H1 (cell line): ENCODE measurements around the gene KPNA1. TPM values are rescaled to one million over a fixed set of nuclear protein-coding genes. Genes with fewer than 3 reads are reported as not detected.

Experiments used
- CTCF ChIA-PET: fragments of 300-600 bp; sonication (Branson Sonifier 250); formaldehyde crosslinking; loops from one replicate; lab custom pipeline; 2021; ENCODE audit not compliant: partially characterized antibody; lab: Charles Lee
- POLR2A ChIA-PET: fragments of 300-600 bp; sonication (Branson Sonifier 250); formaldehyde crosslinking; loops from one replicate; lab custom pipeline; 2021; ENCODE audit warnings: inconsistent platforms; ENCODE audit not compliant: partially characterized antibody; lab: Charles Lee
- DNase-seq, 2 experiments: peaks; one replicate each; pipeline versions ENCODE4 v3.0.0 to v3.0.0-alpha.2; 2010 to 2022; ENCODE audit warnings: low spot score in 2 of 2, low read depth in 1 of 2, mixed read lengths in 1 of 2
- FAIRE-seq: peaks from 2 replicates; lab custom pipeline; 2011; peaks lifted over from hg19 to GRCh38; lab: Jason Lieb, UNC
- H2AFZ ChIP-seq: 2 replicates; pipeline ENCODE4 v1.8.1; 2012; ENCODE audit warnings: low read length, inconsistent platforms
- H2AK5ac ChIP-seq: 2 replicates; pipeline ENCODE4 v1.6.1; 2013; ENCODE audit warnings: low read depth, low read length
- H2BK120ac ChIP-seq: replicated peaks from 2 replicates; pipeline ENCODE3; 2013; ENCODE audit warnings: low read depth, low read length, inconsistent platforms
- H2BK12ac ChIP-seq: 2 replicates; pipeline ENCODE4 v1.6.1; 2013; ENCODE audit warnings: low read depth, low read length
- H2BK15ac ChIP-seq: 2 replicates; pipeline ENCODE4 v1.6.1; 2013; ENCODE audit warnings: low read length
- H2BK20ac ChIP-seq: 2 replicates; pipeline ENCODE4 v1.6.1; 2013; ENCODE audit warnings: low read length
- H2BK5ac ChIP-seq: 2 replicates; pipeline ENCODE4 v1.6.1; 2013; ENCODE audit warnings: low read depth, low read length
- H3K14ac ChIP-seq: 2 replicates; pipeline ENCODE4 v1.6.1; 2013; ENCODE audit warnings: inconsistent platforms; ENCODE audit not compliant: insufficient read length
- H3K18ac ChIP-seq: 2 replicates; pipeline ENCODE4 v1.6.1; 2013; ENCODE audit warnings: low read length; ENCODE audit errors: extremely low read depth
- H3K23ac ChIP-seq: 2 replicates; pipeline ENCODE4 v1.6.1; 2013; ENCODE audit warnings: inconsistent platforms; ENCODE audit not compliant: insufficient read length
- H3K23me2 ChIP-seq: 2 replicates; pipeline ENCODE4 v1.6.1; 2013; ENCODE audit warnings: low read depth, low read length
- H3K27ac ChIP-seq: 2 replicates; pipeline ENCODE4 v1.6.1; 2011; ENCODE audit warnings: low read depth, low read length, inconsistent platforms
- H3K27me3 ChIP-seq, 4 experiments: replicated peaks in 1 of 4; 1 replicate in 1 of 4; 2 replicates in 3 of 4; pipeline versions ENCODE4 v1.6.1 to v1.8.1; 2011 to 2013; ENCODE audit warnings: low read length in 3 of 4, mild to moderate bottlenecking in 3 of 4, inconsistent platforms in 2 of 4, mixed read lengths in 2 of 4, moderate library complexity in 1 of 4; ENCODE audit not compliant: control insufficient read depth in 3 of 4, insufficient read depth in 3 of 4; ENCODE audit errors: extremely low read depth in 1 of 4
- H3K36me3 ChIP-seq, 4 experiments: 2 replicates each; pipeline versions ENCODE4 v1.6.1 to v1.8.1; 2011 to 2013; ENCODE audit warnings: mild to moderate bottlenecking in 4 of 4, low read length in 3 of 4, moderate library complexity in 2 of 4, control low read depth in 1 of 4, inconsistent platforms in 1 of 4; ENCODE audit not compliant: insufficient read depth in 4 of 4, control insufficient read depth in 2 of 4
- H3K4ac ChIP-seq: replicated peaks from 2 replicates; pipeline ENCODE3; 2013; ENCODE audit warnings: low read length, low read depth, mixed read lengths, inconsistent platforms; ENCODE audit not compliant: insufficient read length
- H3K4me1 ChIP-seq, 4 experiments: replicated peaks in 1 of 4; 1 replicate in 1 of 4; 2 replicates in 3 of 4; pipeline versions ENCODE4 v1.6.1 to v1.8.1; 2011 to 2013; ENCODE audit warnings: low read length in 3 of 4, inconsistent platforms in 2 of 4, mixed read lengths in 1 of 4; ENCODE audit not compliant: insufficient read depth in 4 of 4, control insufficient read depth in 3 of 4
- H3K4me2 ChIP-seq, 2 experiments: 2 replicates each; pipeline versions ENCODE4 v1.6.1 to v1.8.1; 2011 to 2013; ENCODE audit warnings: low read depth in 2 of 2, low read length in 2 of 2, control low read depth in 1 of 2, inconsistent platforms in 1 of 2, mild to moderate bottlenecking in 1 of 2; ENCODE audit not compliant: insufficient read depth in 1 of 2
- H3K4me3 ChIP-seq, 4 experiments: fragments of 200-600, 300-600 bp in 1 of 4; sonication (generic), shearing (Covaris generic), sonication (Bioruptor Twin) in 1 of 4; 2 replicates each; pipeline versions ENCODE4 v1.5.1 to v1.8.1; 2011 to 2016; ENCODE audit warnings: low read length in 4 of 4, low read depth in 3 of 4, control low read depth in 2 of 4, inconsistent platforms in 2 of 4, mild to moderate bottlenecking in 2 of 4, mixed read lengths in 1 of 4, moderate library complexity in 1 of 4; ENCODE audit not compliant: insufficient read depth in 2 of 4; ENCODE audit errors: extremely low read depth in 1 of 4
- H3K56ac ChIP-seq: replicated peaks from 2 replicates; pipeline ENCODE3; 2013; ENCODE audit warnings: low read depth, mild to moderate bottlenecking, mixed read lengths, low read length, inconsistent platforms; ENCODE audit not compliant: insufficient read length
- H3K79me1 ChIP-seq: 2 replicates; pipeline ENCODE4 v1.6.1; 2013; ENCODE audit warnings: low read depth, low read length, control low read depth
- H3K79me2 ChIP-seq, 2 experiments: 2 replicates each; pipeline versions ENCODE4 v1.6.1 to v1.8.1; 2012 to 2013; ENCODE audit warnings: low read length in 2 of 2, mild to moderate bottlenecking in 2 of 2, inconsistent platforms in 1 of 2; ENCODE audit not compliant: insufficient read depth in 2 of 2, control insufficient read depth in 1 of 2
- H3K9ac ChIP-seq, 4 experiments: replicated peaks in 1 of 4; 1 replicate in 1 of 4; 2 replicates in 3 of 4; pipeline versions ENCODE4 v1.6.1 to v1.8.1; 2011 to 2013; ENCODE audit warnings: low read depth in 3 of 4, low read length in 3 of 4, control low read depth in 2 of 4, mild to moderate bottlenecking in 2 of 4, moderate library complexity in 2 of 4, inconsistent platforms in 1 of 4; ENCODE audit errors: extremely low read depth in 1 of 4
- H3K9me3 ChIP-seq, 2 experiments: 2 replicates each; pipeline versions ENCODE4 v1.6.1 to v1.8.1; 2012 to 2013; ENCODE audit warnings: mild to moderate bottlenecking in 2 of 2, moderate library complexity in 2 of 2, control low read depth in 1 of 2, inconsistent platforms in 1 of 2, low read depth in 1 of 2, low read length in 1 of 2, mixed read lengths in 1 of 2; ENCODE audit not compliant: insufficient read depth in 2 of 2
- H4K20me1 ChIP-seq, 2 experiments: replicated peaks in 1 of 2; 2 replicates each; pipeline versions ENCODE3 to v1.8.1; 2011 to 2013; ENCODE audit warnings: inconsistent platforms in 2 of 2, low read length in 2 of 2, mild to moderate bottlenecking in 1 of 2; ENCODE audit not compliant: insufficient read depth in 2 of 2, control insufficient read depth in 1 of 2
- H4K5ac ChIP-seq: 2 replicates; pipeline ENCODE4 v1.6.1; 2013; ENCODE audit warnings: low read length, low read depth, mixed read lengths, inconsistent platforms; ENCODE audit not compliant: insufficient read length
- H4K8ac ChIP-seq: 2 replicates; pipeline ENCODE4 v1.8.0; 2013; ENCODE audit warnings: mild to moderate bottlenecking, moderate library complexity, low read length, inconsistent platforms; ENCODE audit not compliant: insufficient read depth; ENCODE audit errors: extremely low read depth
- H4K91ac ChIP-seq: replicated peaks from 2 replicates; pipeline ENCODE3; 2013; ENCODE audit warnings: low read length, mixed read lengths, inconsistent platforms; ENCODE audit not compliant: insufficient read length
- JUND ChIP-seq: IDR thresholded peaks from 2 replicates; pipeline ENCODE4 v1.6.1; 2011; ENCODE audit warnings: mild to moderate bottlenecking, improper control_type of control experiment, low read length
- KDM1A ChIP-seq: fragments of 200-600, 300-600 bp; sonication (generic); IDR thresholded peaks from 2 replicates; pipeline ENCODE4 v1.7.1; 2016; ENCODE audit warnings: mild to moderate bottlenecking, low read length, borderline replicate concordance
- NRF1 ChIP-seq: IDR thresholded peaks from 2 replicates; pipeline ENCODE4 v1.6.1; 2011; ENCODE audit warnings: mild to moderate bottlenecking, low read depth, low read length, improper control_type of control experiment
- RAD21 ChIP-seq, 2 experiments: IDR thresholded peaks in 1 of 2; conservative IDR thresholded peaks in 1 of 2; 2 replicates each; pipeline ENCODE4 v1.6.1; 2011; ENCODE audit warnings: low read depth in 2 of 2, low read length in 2 of 2, improper control_type of control experiment in 1 of 2, inconsistent platforms in 1 of 2, mild to moderate bottlenecking in 1 of 2, moderate library complexity in 1 of 2
- SRF ChIP-seq: IDR thresholded peaks from 2 replicates; pipeline ENCODE4 v1.6.1; 2011; ENCODE audit warnings: mild to moderate bottlenecking, low read depth, low read length, moderate library complexity
- TAF1 ChIP-seq: IDR thresholded peaks from 2 replicates; pipeline ENCODE4 v1.6.1; 2011; ENCODE audit warnings: mild to moderate bottlenecking, low read depth, low read length
- WGBS, 2 experiments: shearing (Covaris generic) in 1 of 2; methylation state at CpG; one replicate each; pipeline versions ENCODE4 v1.1.6 to v1.1.7; 2013 to 2015; ENCODE audit warnings: low lambda C conversion rate in 2 of 2, mixed read lengths in 2 of 2, inconsistent platforms in 1 of 2, low coverage in 1 of 2, missing lambda C conversion rate in 1 of 2; ENCODE audit not compliant: insufficient replicate concordance in 2 of 2, insufficient coverage in 1 of 2, insufficient read length in 1 of 2; ENCODE audit errors: extremely low coverage in 1 of 2, missing lambda C conversion rate in 1 of 2; 5-methylcytosine and 5-hydroxymethylcytosine counted together
- polyA plus RNA-seq, 7 experiments: library from polyadenylated mRNA; depleted of rRNA in 3 of 7; stranded (reverse) in 5 of 7; unstranded in 2 of 7; fragments of >200 nt in 5 of 7; fragments of 200-250 nt in 2 of 7; gene quantifications; 1 replicate in 5 of 7; 2 replicates in 1 of 7; 4 replicates in 1 of 7; pipeline versions ENCODE4 v1.2.1 to v1.2.3, GENCODE V29; 2011 to 2013; ENCODE audit warnings: missing spikeins in 2 of 7, mixed read lengths in 2 of 7
- total RNA-seq: library from RNA; stranded (reverse); fragmentation: NEBNext Ultra II Directional; extraction: Animal tissue kit (Norgen Biotek cat#: 25700); gene quantifications from 2 replicates; pipeline ENCODE4 v1.2.1, GENCODE V29; 2021

Gene KPNA1
- total and polyA plus RNA-seq, 2 of the 8 experiments (the other 6 are each of a cell fraction or from before 2014, with no cell fraction given) = 14.8 to 63.0 TPM

GRCh38 chr3:122451371-122451770 is 63.4 kb downstream of the KPNA1 start:
- no peak overlapping the region for H3K4me3 ChIP-seq
- no peak overlapping the region for H2AFZ ChIP-seq
- ChIA-PET POLR2A (no interaction called here), CTCF (interaction anchor here (0.8 kb wide), 1 partner anchor 67 kb away, joined by 3 read pairs; no protein-coding TSS in a partner anchor)
- FAIRE-seq = no peak
- no peak overlapping the region for H3K4ac ChIP-seq
- H2BK5ac ChIP-seq = no peak overlapping the region
- H3K18ac ChIP-seq = no peak overlapping the region
- no peak for TF ChIP-seq SRF
- no peak for TF ChIP-seq RAD21 (IDR thresholded peaks at IDR 0.05 in 1 of 2, conservative IDR thresholded peaks at IDR 0.05 in 1 of 2; ENCODE audit: low read depth in 2 of 2, low read length in 2 of 2)
- TF ChIP-seq KDM1A = no peak
- no peak for TF ChIP-seq TAF1
- TF ChIP-seq JUND = no peak
- no peak for TF ChIP-seq NRF1
- H3K36me3 ChIP-seq = peaks cover 0 to 54% (median 19%) of the 10 kb centered on the region in 4 experiments; a peak in 5 of 8 replicates
- no peaks in the 10 kb centered on the region for H3K23me2 ChIP-seq
- no peak overlapping the region for H4K8ac ChIP-seq
- no peak overlapping the region for H3K56ac ChIP-seq
- no peak overlapping the region for H2AK5ac ChIP-seq
- 98% methylated on average over 3 of the region's 3 CpGs; no CpG with 5 or more reads in 1 of the 2 experiments for WGBS, 2 experiments
- H2BK12ac ChIP-seq = no peak overlapping the region
- H2BK120ac ChIP-seq = no peak overlapping the region
- no peaks in the 10 kb centered on the region for H3K27me3 ChIP-seq
- H2BK20ac ChIP-seq = no peak overlapping the region
- H3K79me1 ChIP-seq = no peaks in the 10 kb centered on the region
- no peak overlapping the region for H3K9ac ChIP-seq
- no peaks in the 10 kb centered on the region for H3K4me1 ChIP-seq
- no peak overlapping the region for H4K5ac ChIP-seq
- H4K20me1 ChIP-seq = peaks cover 0 to 1% of the 10 kb centered on the region in 2 experiments
- no peak overlapping the region for H3K23ac ChIP-seq
- H2BK15ac ChIP-seq = no peak overlapping the region
- H4K91ac ChIP-seq = no peak overlapping the region
- H3K27ac ChIP-seq = no peak overlapping the region
- H3K14ac ChIP-seq = no peak overlapping the region
- no peaks in the 10 kb centered on the region for H3K79me2 ChIP-seq
- H3K9me3 ChIP-seq = no peaks in the 10 kb centered on the region
- no peak overlapping the region for H3K4me2 ChIP-seq
- DNase-seq = no peak
